CD4-positive, alpha-beta T cell (primary cell): ENCODE results near the gene ST3GAL5. TPM values are rescaled to one million over a fixed set of nuclear protein-coding genes. Genes with fewer than 3 reads are reported as not detected.

Experiments
- ATAC-seq: fragments of 200-7000 bp; cut with Tn5 transposase; one replicate; pipeline ENCODE4 v1.10.0; 2022; ENCODE audit warnings: mild to moderate bottlenecking; ENCODE audit not compliant: poor library complexity
- CTCF ChIA-PET: fragments of 350-600 bp; sonication (Branson Sonifier 250); formaldehyde crosslinking; loops from one replicate; lab custom pipeline; 2021; ENCODE audit warnings: antibody characterized with exemption, inconsistent platforms; lab: Charles Lee
- POLR2A ChIA-PET: fragments of 350-600 bp; sonication (Branson Sonifier 250); formaldehyde crosslinking; loops from one replicate; lab custom pipeline; 2021; ENCODE audit warnings: antibody characterized with exemption, inconsistent platforms; lab: Charles Lee
- DNase-seq, 14 experiments: peaks; one replicate each; pipeline ENCODE4 v3.0.0-alpha.2; 2013 to 2020; ENCODE audit warnings: mixed read lengths in 2 of 14
- H3K27ac ChIP-seq, 2 donors: one replicate each; pipeline versions ENCODE4 v1.5.1 to v1.7.0; 2013; ENCODE audit warnings: low read length in 2 of 2, low read depth in 1 of 2, mild to moderate bottlenecking in 1 of 2
- H3K27me3 ChIP-seq, 2 experiments: 1 replicate in 1 of 2; 2 replicates in 1 of 2; pipeline versions ENCODE4 v1.6.1 to v1.7.0; 2013; ENCODE audit warnings: low read length in 2 of 2, control low read depth in 1 of 2, mild to moderate bottlenecking in 1 of 2, moderate library complexity in 1 of 2; ENCODE audit not compliant: insufficient read depth in 2 of 2, control insufficient read depth in 1 of 2
- H3K36me3 ChIP-seq: one replicate; pipeline ENCODE4 v1.6.1; 2013; ENCODE audit warnings: low read length, control low read depth; ENCODE audit not compliant: insufficient read depth
- H3K4me1 ChIP-seq: one replicate; pipeline ENCODE4 v1.6.1; 2013; ENCODE audit warnings: low read length, control low read depth; ENCODE audit not compliant: insufficient read depth
- H3K4me3 ChIP-seq: one replicate; pipeline ENCODE4 v1.5.1; 2013; ENCODE audit warnings: mild to moderate bottlenecking, low read length, moderate library complexity
- H3K9me3 ChIP-seq, 2 experiments: 1 replicate in 1 of 2; 2 replicates in 1 of 2; pipeline versions ENCODE4 v1.6.1 to v1.7.0; 2013; ENCODE audit warnings: low read length in 2 of 2, mild to moderate bottlenecking in 2 of 2, control low read depth in 1 of 2, moderate library complexity in 1 of 2; ENCODE audit not compliant: control insufficient read depth in 1 of 2, insufficient read depth in 1 of 2
- H3K27ac Mint-ChIP-seq: one replicate; pipeline ENCODE4 v1.8.0; 2020; ENCODE audit warnings: mixed read lengths
- H3K27me3 Mint-ChIP-seq: one replicate; pipeline ENCODE4 v1.8.0; 2021; ENCODE audit warnings: mixed read lengths
- H3K36me3 Mint-ChIP-seq: one replicate; pipeline ENCODE4 v1.8.0; 2021; ENCODE audit warnings: low read depth, mixed read lengths
- H3K4me1 Mint-ChIP-seq: one replicate; pipeline ENCODE4 v1.8.0; 2021; ENCODE audit warnings: low read depth, mixed read lengths
- H3K4me3 Mint-ChIP-seq: one replicate; pipeline ENCODE4 v1.8.0; 2020; ENCODE audit warnings: mild to moderate bottlenecking, mixed read lengths
- H3K9me3 Mint-ChIP-seq: one replicate; pipeline ENCODE4 v1.8.0; 2020; ENCODE audit warnings: mixed read lengths
- intact Hi-C, 2 experiments: fragments of 100-400 bp; cut with DNase I in 1 of 2; cut with micrococcal nuclease in 1 of 2; formaldehyde crosslinking; loops; one replicate each; pipeline versions ENCODE4 v1.15.1 to v1.9.0; 2023 to 2025; cut with DNase I, micrococcal nuclease
- total RNA-seq, 174 experiments: library from RNA in 2 of 174; stranded (reverse) in 2 of 174; gene quantifications; one replicate each; pipeline ENCODE4 v1.2.3 and lab custom pipeline; 2021 to 2026
- TF ChIP-seq, protein P1 (sequence below): fragments of 200-600 bp; IDR thresholded peaks from one replicate; pipeline ENCODE4 v1.8.0; 2022; ENCODE audit warnings: antibody characterized with exemption, mild to moderate bottlenecking

Gene ST3GAL5
- total RNA-seq, 2 experiments from 2014 or later: 76.7 to 77.8 TPM

DNA sequence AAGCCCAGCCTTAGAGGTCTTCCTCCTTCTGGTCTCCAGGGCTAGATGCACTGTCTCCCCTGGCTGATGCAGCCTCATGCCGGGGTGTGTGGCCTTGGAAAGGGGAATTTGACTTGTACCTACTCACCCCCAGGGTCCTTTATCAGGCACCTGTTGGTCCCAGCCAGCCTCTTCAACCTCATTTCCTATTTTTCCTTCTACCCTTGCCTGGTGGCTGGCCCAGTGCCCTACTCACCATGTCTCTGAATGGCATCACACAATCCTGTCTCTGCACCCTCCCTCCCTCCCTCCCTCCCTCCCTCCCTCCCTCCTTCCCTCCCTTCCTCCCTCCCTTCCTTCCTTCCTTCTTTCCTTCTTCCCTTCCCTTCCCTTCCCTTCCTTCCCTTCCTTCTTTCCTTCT, 17.1 kb upstream of the ST3GAL5 start:
- ATAC-seq: no peak
- POLR2A ChIA-PET: no interaction called here
- H3K27ac Mint-ChIP-seq: no peak overlapping the region

DNA sequence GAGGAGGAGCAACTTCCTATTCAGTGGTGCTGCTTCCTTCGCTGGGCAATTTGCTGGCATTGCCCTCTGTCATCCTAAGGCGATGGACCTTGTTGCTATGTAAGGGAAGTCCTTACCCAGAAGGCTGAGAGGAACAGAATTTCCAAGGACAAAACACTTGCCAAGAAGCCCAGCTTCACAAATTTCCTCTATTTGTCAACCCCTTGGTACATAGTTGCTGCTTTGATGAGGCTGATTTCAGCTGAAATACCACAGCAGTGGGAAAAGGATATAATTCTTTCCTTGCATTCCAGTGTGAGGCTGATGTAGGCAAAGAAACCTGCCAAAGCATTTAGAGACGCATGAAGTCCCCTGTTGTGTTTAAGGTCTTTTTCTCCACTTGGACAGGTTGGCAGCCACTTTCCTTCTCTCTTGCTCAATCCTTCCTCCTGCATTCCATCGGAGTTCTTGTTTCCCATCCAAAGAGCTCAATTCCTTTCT, 16.4 kb upstream of the ST3GAL5 start:
- H3K36me3 ChIP-seq: no peaks in the 10 kb centered on the region
- Mint-ChIP-seq H3K4me3 (no peak overlapping the region), H3K36me3 (no peaks in the 10 kb centered on the region), H3K9me3 (no peaks in the 10 kb centered on the region), H3K4me1 (peaks cover 5% of the 10 kb centered on the region), H3K27ac (no peak overlapping the region), H3K27me3 (no peaks in the 10 kb centered on the region)
- no peaks in the 10 kb centered on the region for H3K9me3 ChIP-seq
- no peaks in the 10 kb centered on the region for H3K4me1 ChIP-seq
- H3K27me3 ChIP-seq: no peaks in the 10 kb centered on the region
- TF ChIP-seq, protein P1, sequence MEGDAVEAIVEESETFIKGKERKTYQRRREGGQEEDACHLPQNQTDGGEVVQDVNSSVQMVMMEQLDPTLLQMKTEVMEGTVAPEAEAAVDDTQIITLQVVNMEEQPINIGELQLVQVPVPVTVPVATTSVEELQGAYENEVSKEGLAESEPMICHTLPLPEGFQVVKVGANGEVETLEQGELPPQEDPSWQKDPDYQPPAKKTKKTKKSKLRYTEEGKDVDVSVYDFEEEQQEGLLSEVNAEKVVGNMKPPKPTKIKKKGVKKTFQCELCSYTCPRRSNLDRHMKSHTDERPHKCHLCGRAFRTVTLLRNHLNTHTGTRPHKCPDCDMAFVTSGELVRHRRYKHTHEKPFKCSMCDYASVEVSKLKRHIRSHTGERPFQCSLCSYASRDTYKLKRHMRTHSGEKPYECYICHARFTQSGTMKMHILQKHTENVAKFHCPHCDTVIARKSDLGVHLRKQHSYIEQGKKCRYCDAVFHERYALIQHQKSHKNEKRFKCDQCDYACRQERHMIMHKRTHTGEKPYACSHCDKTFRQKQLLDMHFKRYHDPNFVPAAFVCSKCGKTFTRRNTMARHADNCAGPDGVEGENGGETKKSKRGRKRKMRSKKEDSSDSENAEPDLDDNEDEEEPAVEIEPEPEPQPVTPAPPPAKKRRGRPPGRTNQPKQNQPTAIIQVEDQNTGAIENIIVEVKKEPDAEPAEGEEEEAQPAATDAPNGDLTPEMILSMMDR: no peak
- H3K4me3 ChIP-seq: no peak overlapping the region
- POLR2A ChIA-PET: no interaction called here
- CTCF ChIA-PET: no interaction called here
- intact Hi-C loops: no loop called here
- no peak overlapping the region for H3K27ac ChIP-seq
- ATAC-seq (no peak), DNase-seq (no peak)

More for the DNA sequence above, 17.1 kb upstream of the ST3GAL5 start:
- no peak overlapping the region for H3K4me3 ChIP-seq
- Mint-ChIP-seq H3K36me3 (no peaks in the 10 kb centered on the region), H3K4me3 (no peak overlapping the region), H3K4me1 (no peaks in the 10 kb centered on the region), H3K9me3 (no peaks in the 10 kb centered on the region), H3K27me3 (no peaks in the 10 kb centered on the region)
- H3K36me3 ChIP-seq: no peaks in the 10 kb centered on the region
- no peaks in the 10 kb centered on the region for H3K9me3 ChIP-seq
- no peaks in the 10 kb centered on the region for H3K4me1 ChIP-seq
- DNase-seq: no peak
- TF ChIP-seq, protein P1: no peak
- CTCF ChIA-PET: no interaction called here
- intact Hi-C loops: no loop called here
- H3K27me3 ChIP-seq: no peaks in the 10 kb centered on the region
- H3K27ac ChIP-seq: no peak overlapping the region

DNA sequence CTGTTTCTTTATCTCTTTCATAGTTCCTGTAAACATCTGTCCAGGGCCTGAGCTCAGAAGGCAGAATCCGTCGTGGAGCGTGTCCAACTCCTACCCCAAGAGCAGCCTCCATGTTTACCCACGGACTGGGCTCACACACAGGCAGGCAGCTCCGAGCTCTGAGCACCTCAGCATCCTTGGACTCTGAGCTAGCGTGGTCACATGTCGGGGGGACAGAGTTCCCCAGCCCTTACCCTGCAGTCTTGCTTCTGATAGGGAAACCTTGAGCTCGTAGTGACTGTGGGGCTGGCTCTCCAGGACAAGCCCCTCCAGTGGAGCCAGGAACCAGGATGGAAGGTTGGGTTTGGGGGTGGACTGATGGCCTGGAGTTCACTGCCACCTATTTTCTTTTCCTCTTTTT, 15.1 kb upstream of the ST3GAL5 start:
- H3K4me3 Mint-ChIP-seq: no peak overlapping the region
- no peaks in the 10 kb centered on the region for H3K9me3 Mint-ChIP-seq
- no peak overlapping the region for H3K27ac Mint-ChIP-seq
- intact Hi-C loops: no loop called here
- H3K27me3 Mint-ChIP-seq: no peaks in the 10 kb centered on the region
- TF ChIP-seq, protein P1: no peak
- ATAC-seq: no peak
- H3K36me3 ChIP-seq: no peaks in the 10 kb centered on the region
- no peaks in the 10 kb centered on the region for H3K9me3 ChIP-seq
- ChIA-PET CTCF (interaction anchor here (1.2 kb wide), 1 partner anchor 174 kb away, joined by 3 read pairs; no protein-coding TSS in a partner anchor), POLR2A (no interaction called here)
- H3K4me1 ChIP-seq: peaks cover 6% of the 10 kb centered on the region
- H3K27ac ChIP-seq: no peak overlapping the region
- peaks cover 12% of the 10 kb centered on the region for H3K4me1 Mint-ChIP-seq
- H3K27me3 ChIP-seq: no peaks in the 10 kb centered on the region
- H3K36me3 Mint-ChIP-seq: no peaks in the 10 kb centered on the region
- DNase-seq: no peak
- no peak overlapping the region for H3K4me3 ChIP-seq
